T-helper 1 cell (primary cell): ENCODE measurements around the gene KBTBD13.

Experiments
- DNase-seq, 5 donors: peaks; one replicate each; pipeline ENCODE4 v3.0.0-alpha.2; 2012 to 2020

KBTBD13 gene

GRCh38 chr15:65052956-65053355, 23.6 kb upstream of the KBTBD13 start:
- no peak for DNase-seq

DNA sequence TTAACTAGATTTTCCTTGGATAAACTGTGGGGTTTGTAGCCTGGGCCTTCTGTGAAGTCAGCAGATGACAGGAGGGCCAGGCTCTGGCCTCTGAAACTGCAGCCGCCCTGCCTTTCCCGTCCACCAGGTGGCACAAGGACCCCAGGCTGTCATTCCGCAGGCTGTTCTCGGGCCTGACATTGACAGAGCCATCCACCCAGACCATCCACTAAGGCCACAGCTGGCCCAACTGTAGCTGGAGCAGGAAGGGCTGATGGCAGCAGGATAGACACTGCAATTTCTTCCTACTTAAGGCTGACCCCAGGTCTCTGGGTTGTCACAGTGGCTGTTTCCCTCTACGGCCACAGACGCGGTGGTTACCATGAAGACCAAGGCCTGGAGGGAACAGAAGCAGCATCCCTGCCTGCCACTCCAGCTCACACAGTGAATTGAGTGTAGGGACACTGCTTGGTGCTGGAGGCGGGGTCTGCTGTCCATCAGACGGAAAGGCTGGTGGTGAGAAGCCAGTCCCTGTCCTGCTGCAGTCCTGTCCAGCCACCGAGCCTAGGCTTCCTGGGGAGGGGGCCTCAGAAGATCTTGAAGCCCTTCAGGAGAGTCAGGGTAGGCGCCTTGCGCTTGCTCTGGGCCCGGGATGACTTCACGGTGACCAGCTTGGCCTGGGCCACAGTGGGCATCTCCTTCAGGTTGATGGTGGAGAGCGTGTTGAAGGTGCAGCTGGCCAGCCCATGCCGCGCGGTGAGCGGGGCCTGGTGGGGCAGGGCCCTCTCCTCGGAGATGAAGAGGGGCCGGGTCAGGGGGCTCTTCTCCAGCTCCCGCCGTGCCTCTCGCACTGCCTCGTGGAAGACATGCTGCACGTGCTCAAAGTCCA, 22.0 kb upstream of the KBTBD13 start:
- peak in 2 of 5 donors; percentile 27 to 37 for DNase-seq

DNA sequence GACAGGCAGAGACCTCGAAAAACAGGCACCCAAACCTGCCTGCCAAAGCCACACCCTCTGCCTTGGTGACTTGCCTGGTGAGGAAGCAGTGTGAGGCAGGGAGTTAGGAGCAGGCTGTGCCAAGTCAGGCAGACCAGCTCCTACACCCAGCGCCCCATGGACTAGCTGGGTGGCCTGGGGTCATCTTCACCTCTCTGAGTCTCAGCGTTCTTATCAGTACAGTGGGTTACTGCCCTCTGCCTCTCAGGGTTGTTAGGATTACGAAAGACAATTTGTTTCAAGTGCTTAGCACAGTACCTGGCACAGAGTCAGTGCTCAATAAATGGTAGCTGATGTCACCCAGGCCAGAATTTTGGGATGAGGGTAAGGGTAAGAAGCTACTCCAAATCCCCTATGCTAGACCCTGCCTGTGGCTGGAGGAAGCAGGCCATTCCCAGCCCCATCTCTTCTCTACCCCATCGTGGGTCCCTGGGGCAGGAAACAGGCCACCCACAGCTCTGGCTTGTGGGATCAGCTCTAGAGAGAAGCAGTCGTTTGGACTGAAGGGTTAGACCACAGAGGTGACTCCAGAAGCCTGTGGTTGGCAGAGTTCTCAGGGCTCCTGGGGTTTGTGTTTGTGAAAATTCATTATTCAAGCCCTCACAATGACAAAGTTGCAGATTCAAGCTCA, 21.2 kb upstream of the KBTBD13 start:
- no peak for DNase-seq

GRCh38 chr15:65056106-65056505, 20.4 kb upstream of the KBTBD13 start:
- no peak for DNase-seq

GRCh38 chr15:65056868-65057548, 19.5 kb upstream of the KBTBD13 start:
- DNase-seq, result no peak

- no peak for DNase-seq
Measured at GRCh38 chr15:65057549-65057940, 19.0 kb upstream of the KBTBD13 start.

DNA sequence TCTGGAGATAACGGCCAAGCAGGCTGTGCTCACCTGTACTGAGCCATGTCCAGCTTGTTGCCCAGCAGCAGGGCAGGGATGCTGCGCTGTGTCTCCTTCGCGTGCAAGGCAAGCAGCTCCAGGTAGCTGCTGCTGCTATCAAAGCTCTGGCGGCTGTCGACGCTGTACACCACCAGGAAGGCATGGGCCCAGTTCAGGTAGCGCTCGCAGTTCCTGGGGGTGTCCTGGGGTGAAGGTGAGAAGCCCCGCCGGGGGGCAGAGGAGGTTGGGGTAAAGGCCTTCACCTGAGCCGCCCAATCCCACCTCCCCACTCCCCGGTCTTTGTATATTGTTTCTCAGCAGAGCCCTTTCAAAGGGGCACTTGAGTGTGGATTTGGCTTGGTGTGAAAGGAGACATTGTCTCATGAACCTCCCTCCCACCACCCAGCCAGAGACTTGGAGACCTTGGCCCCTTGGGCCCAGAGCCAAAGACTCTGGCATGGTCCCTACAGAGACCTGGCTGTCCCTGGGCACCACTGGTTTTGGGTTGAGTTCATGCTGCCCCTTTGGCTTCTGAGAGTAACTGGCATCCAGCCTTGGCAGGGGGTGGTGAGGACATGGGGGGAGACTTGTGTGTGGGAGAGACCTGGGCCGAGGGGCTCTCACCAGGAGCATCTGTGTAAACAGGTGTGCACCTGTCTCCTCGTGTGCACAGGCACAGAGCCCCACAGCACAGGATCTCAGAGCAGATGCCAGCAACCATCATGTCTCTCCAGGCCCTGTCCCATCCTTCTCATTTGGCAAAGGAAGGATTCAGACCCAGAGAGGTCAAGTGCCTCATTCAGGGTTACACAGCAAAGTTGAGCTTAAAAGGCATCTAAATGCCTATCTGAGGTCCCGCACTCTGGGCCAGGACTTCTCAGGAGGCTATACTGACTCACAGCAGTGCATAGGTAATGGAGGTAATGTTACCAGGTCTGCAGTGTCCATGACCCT, 17.9 kb upstream of the KBTBD13 start:
- DNase-seq, result no peak

GRCh38 chr15:65059369-65059750, 17.2 kb upstream of the KBTBD13 start:
- no peak for DNase-seq

GRCh38 chr15:65059931-65060596, 16.5 kb upstream of the KBTBD13 start:
- DNase-seq, result no peak

- DNase-seq, result no peak
Measured at GRCh38 chr15:65060641-65061397, 15.7 kb upstream of the KBTBD13 start.

- no peak for DNase-seq
Measured at GRCh38 chr15:65062061-65062460, 14.5 kb upstream of the KBTBD13 start.

DNA sequence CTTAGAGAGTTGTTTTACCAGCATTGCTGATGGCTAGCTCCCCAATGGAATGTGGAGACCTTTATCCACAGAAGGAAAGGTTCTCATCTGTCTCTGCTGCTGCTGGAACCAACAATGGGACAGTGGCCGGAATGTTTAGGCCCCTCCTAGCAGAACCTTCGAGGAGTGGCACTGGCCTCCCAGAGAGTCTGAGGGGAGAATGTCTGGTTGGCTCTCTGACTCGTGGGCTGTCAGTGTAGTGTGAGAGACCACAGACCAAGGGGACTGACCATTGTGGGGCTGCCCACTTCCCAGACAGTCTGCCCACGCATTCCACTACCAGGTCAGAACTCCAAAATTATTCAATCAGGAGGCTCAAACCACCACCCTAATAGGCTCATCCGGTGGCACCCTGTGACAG, 13.8 kb upstream of the KBTBD13 start:
- DNase-seq, result no peak

DNA sequence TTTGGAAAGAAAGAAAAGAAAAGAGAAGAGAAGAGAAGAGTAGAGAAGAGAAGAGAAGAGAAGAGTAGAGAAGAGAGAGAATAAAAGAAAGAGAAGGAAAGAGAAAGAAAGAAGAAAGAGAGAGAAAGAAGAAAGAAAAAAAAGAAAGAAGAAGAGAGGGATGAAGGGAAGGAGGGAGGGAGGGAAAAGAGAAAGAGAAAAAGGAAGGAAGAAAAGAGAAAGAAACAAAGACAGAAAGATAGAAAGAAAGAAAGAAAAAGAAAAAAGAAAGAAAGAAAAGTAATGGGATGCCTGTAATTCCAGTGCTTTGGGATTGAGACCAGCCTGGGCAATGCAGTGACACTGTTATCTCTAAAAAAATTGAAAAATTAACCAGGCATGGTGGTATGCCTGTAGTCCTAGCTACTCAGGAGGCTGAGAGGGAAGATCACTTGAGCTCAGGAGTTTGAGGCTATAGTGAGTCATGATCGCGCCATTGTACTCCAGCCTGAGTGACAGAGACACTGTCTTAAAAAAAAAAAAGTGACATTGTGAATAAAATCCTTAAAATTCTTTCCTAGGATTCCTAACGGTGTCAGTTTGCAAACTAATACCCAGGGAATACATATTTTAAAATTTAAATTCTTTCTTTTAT, 10.4 kb upstream of the KBTBD13 start:
- no peak for DNase-seq

DNA sequence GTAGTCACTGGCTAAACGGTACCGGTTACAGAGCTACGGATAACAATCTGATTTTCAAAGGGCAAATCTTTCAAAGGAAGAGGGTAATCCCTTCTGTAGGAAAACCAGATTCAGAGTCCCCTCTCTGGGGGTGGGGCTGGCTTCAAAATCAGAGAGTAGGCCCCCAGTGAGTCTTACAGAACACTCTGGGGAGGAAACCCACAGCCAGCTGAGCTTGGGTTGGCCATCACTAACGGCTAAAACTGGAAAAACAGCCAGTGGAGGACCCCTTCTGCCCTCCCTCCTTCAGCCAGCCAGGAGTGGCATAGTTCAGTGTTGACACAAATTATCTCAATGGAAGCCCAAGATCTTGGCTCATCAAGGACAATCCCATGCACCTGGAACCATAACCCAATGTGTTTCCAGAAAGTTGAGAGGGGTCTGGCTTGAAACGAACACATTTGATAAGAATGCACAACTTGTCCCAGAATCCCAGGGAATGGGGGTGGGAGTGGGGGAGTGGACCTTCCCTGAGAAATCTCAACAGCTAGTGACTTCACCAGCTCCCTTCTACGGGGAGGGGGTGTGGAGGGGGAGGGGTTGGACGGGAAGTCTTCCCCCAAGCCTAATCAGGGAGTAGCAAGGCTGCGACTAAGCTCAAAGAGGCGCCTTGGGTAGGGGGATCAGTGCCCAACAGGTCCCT, 9.8 kb upstream of the KBTBD13 start:
- no peak for DNase-seq

DNA sequence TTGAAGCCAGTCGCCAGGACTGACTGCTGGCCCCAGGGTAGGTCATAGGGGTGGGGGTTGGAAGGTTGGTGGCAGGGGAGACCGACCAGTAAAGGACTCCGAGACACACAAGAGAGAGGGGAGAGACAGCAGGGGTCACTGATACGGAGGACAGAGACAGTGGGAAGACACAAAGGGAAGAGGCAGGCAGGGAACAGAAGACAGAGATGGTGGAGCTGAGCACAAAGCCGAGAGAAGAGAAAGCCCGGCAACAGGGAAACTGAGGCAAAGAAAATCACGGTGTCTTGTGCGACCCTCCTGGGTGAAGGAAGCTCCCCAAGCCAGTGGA, 9.3 kb upstream of the KBTBD13 start:
- DNase-seq, result no peak

- DNase-seq, result no peak
Measured at GRCh38 chr15:65067645-65068402, 8.7 kb upstream of the KBTBD13 start, which contains the start of gene RASL12. Gene RASL12 (minus strand): TSS chr15:65067991. CDS start chr15:65067835, 156 bp downstream.

- DNase-seq, result no peak
Measured at GRCh38 chr15:65068403-65068788, 8.2 kb upstream of the KBTBD13 start.

DNA sequence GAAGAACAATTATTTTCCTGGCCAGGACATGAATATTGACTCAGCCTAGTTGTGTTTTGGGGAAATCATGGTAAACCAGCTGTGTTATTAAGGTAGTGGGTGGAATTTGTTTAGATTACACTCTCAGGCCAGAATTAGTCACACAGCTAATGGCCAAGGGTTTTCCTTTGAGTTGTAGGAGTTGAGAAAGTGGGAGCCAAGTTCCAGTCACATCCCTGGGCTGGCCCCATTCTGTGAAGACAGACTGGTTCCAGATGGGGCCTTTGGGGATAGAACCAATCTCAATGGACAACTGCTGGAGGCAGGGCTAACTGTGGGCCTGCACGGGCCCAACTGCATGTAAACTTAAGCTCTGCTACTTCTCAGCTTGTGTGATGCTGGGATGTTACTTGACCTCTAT, 7.4 kb upstream of the KBTBD13 start:
- no peak for DNase-seq
